GM19043 (cell line): Measurements from ENCODE around the gene MAP3K5.

Experiments used
- ATAC-seq: cut with Tn5 transposase; IDR thresholded peaks from one replicate; pipeline ENCODE4 v1.9.1; 2021; ENCODE audit warnings: low read depth; ENCODE audit not compliant: unreplicated experiment

The MAP3K5 gene

GRCh38 chr6:136654086-136654485, 138.2 kb downstream of the MAP3K5 start:
- ATAC-seq, result no peak

GRCh38 chr6:136652656-136653055, 139.6 kb downstream of the MAP3K5 start:
- ATAC-seq, result no peak

- no peak for ATAC-seq
Measured at GRCh38 chr6:136651982-136652381, 140.3 kb downstream of the MAP3K5 start.

GRCh38 chr6:136647363-136647852, 144.9 kb downstream of the MAP3K5 start:
- ATAC-seq, result peak; percentile 75

GRCh38 chr6:136646377-136646776, 145.9 kb downstream of the MAP3K5 start:
- ATAC-seq, result no peak

GRCh38 chr6:136644597-136644952, 147.7 kb downstream of the MAP3K5 start:
- ATAC-seq, result no peak

GRCh38 chr6:136643850-136644596, 148.3 kb downstream of the MAP3K5 start:
- ATAC-seq, result peak; percentile 39

- no peak for ATAC-seq
Measured at GRCh38 chr6:136641873-136642465, 150.3 kb downstream of the MAP3K5 start.

- ATAC-seq, result no peak
Measured at GRCh38 chr6:136641166-136641565, 151.1 kb downstream of the MAP3K5 start.

GRCh38 chr6:136640132-136640915, 152.0 kb downstream of the MAP3K5 start:
- no peak for ATAC-seq

- ATAC-seq, result no peak
Measured at GRCh38 chr6:136639702-136640101, 152.6 kb downstream of the MAP3K5 start.

GRCh38 chr6:136635615-136636014, 156.7 kb downstream of the MAP3K5 start:
- no peak for ATAC-seq

GRCh38 chr6:136633355-136633754, 158.9 kb downstream of the MAP3K5 start:
- no peak for ATAC-seq

GRCh38 chr6:136628996-136629395, 163.3 kb downstream of the MAP3K5 start:
- no peak for ATAC-seq

- no peak for ATAC-seq
Measured at GRCh38 chr6:136627191-136627590, 165.1 kb downstream of the MAP3K5 start.

- ATAC-seq, result no peak
Measured at GRCh38 chr6:136625293-136625692, 167.0 kb downstream of the MAP3K5 start.

GRCh38 chr6:136624347-136624746, 167.9 kb downstream of the MAP3K5 start:
- ATAC-seq, result no peak

- no peak for ATAC-seq
Measured at GRCh38 chr6:136618086-136618485, 174.2 kb downstream of the MAP3K5 start.

GRCh38 chr6:136616527-136616926, 175.8 kb downstream of the MAP3K5 start:
- no peak for ATAC-seq

- no peak for ATAC-seq
Measured at GRCh38 chr6:136614994-136615393, 177.3 kb downstream of the MAP3K5 start.

- no peak for ATAC-seq
Measured at GRCh38 chr6:136614350-136614749, 177.9 kb downstream of the MAP3K5 start.
